PC-9 (cell line): ENCODE results near the gene CSF1.

Source experiments
- CTCF ChIP-seq: fragments of 200-600 bp; sonication (generic); conservative IDR thresholded peaks from 2 replicates; pipeline ENCODE4 v1.6.1; 2017; ENCODE audit warnings: mixed run types, antibody characterized with exemption, mild to moderate bottlenecking, moderate library complexity
- EZH2 ChIP-seq: fragments of 200-600 bp; sonication (generic); IDR thresholded peaks from 2 replicates; pipeline ENCODE4 v1.8.0; 2017; ENCODE audit warnings: antibody characterized with exemption, low read depth

- TF ChIP-seq CTCF = no peak
- no peak for TF ChIP-seq EZH2
Measured at GRCh38 chr1:109917051-109917767, 6.6 kb downstream of the CSF1 start.
